ENCODE measurements around the gene FAM240B. TPM values are rescaled to one million over a fixed set of nuclear protein-coding genes. Genes with fewer than 3 reads are reported as not detected.

The FAM240B gene
- total RNA-seq, 1 experiment from 2014 or later = not detected

Other genes starting within 250 kb of the FAM240B start
- gene ANKRD18A, start 99.5 kb downstream of the FAM240B start, total RNA-seq (2014; rRNA removed; shearing (Covaris generic)) = not detected in 2 replicates

All from SJSA1 (cell line).